Osteocyte (in vitro differentiated cells): ENCODE data around the gene TTF2. TPM values are rescaled to one million over a fixed set of nuclear protein-coding genes. Genes with fewer than 3 reads are reported as not detected.

ENCODE experiments used
- DNase-seq: peaks from one replicate; pipeline ENCODE4 v3.0.0; 2021; ENCODE audit warnings: mixed read lengths; ENCODE audit not compliant: unreplicated experiment; ENCODE audit errors: extremely low spot score
- H3K27ac Mint-ChIP-seq: one replicate; pipeline ENCODE4 v1.8.0; 2021; ENCODE audit warnings: mild to moderate bottlenecking, mixed read lengths; ENCODE audit not compliant: unreplicated experiment
- H3K27me3 Mint-ChIP-seq: one replicate; pipeline ENCODE4 v1.8.0; 2021; ENCODE audit warnings: mixed read lengths; ENCODE audit not compliant: unreplicated experiment
- H3K36me3 Mint-ChIP-seq: one replicate; pipeline ENCODE4 v1.8.0; 2021; ENCODE audit warnings: mixed read lengths; ENCODE audit not compliant: unreplicated experiment
- H3K4me1 Mint-ChIP-seq: one replicate; pipeline ENCODE4 v1.8.0; 2021; ENCODE audit warnings: mixed read lengths; ENCODE audit not compliant: unreplicated experiment
- H3K4me3 Mint-ChIP-seq: one replicate; pipeline ENCODE4 v1.8.0; 2021; ENCODE audit warnings: mild to moderate bottlenecking, moderate library complexity, mixed read lengths; ENCODE audit not compliant: unreplicated experiment
- H3K9me3 Mint-ChIP-seq: one replicate; pipeline ENCODE4 v1.8.0; 2021; ENCODE audit warnings: mixed read lengths; ENCODE audit not compliant: unreplicated experiment
- total RNA-seq: library from RNA; stranded (reverse); gene quantifications from 2 replicates; pipeline ENCODE4 v1.2.1, GENCODE V29; 2021
- TF ChIP-seq, protein P1 (sequence below): fragments of 200-600 bp; sonication (generic); IDR thresholded peaks from 2 replicates; pipeline ENCODE4 v1.5.0; 2021; ENCODE audit warnings: antibody characterized with exemption, mild to moderate bottlenecking, moderate library complexity

TTF2 gene
- total RNA-seq, 1 donor from 2014 or later, result 17.4 TPM

GRCh38 chr1:117104986-117105385 lies 44.9 kb downstream of the TTF2 start:
- TF ChIP-seq, protein P1, sequence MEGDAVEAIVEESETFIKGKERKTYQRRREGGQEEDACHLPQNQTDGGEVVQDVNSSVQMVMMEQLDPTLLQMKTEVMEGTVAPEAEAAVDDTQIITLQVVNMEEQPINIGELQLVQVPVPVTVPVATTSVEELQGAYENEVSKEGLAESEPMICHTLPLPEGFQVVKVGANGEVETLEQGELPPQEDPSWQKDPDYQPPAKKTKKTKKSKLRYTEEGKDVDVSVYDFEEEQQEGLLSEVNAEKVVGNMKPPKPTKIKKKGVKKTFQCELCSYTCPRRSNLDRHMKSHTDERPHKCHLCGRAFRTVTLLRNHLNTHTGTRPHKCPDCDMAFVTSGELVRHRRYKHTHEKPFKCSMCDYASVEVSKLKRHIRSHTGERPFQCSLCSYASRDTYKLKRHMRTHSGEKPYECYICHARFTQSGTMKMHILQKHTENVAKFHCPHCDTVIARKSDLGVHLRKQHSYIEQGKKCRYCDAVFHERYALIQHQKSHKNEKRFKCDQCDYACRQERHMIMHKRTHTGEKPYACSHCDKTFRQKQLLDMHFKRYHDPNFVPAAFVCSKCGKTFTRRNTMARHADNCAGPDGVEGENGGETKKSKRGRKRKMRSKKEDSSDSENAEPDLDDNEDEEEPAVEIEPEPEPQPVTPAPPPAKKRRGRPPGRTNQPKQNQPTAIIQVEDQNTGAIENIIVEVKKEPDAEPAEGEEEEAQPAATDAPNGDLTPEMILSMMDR, result no peak
- H3K4me1 Mint-ChIP-seq, result no peaks in the 10 kb centered on the region
- H3K27ac Mint-ChIP-seq, result no peak overlapping the region
- no peak overlapping the region for H3K4me3 Mint-ChIP-seq
- peaks cover 22% of the 10 kb centered on the region for H3K36me3 Mint-ChIP-seq
- no peaks in the 10 kb centered on the region for H3K9me3 Mint-ChIP-seq
- DNase-seq, result no peak
- no peaks in the 10 kb centered on the region for H3K27me3 Mint-ChIP-seq

GRCh38 chr1:117105722-117106121 lies 45.6 kb downstream of the TTF2 start:
- TF ChIP-seq, protein P1, result no peak
- DNase-seq, result no peak
- Mint-ChIP-seq H3K4me3 (no peak overlapping the region), H3K36me3 (peaks cover 22% of the 10 kb centered on the region), H3K27me3 (no peaks in the 10 kb centered on the region), H3K27ac (no peak overlapping the region), H3K9me3 (no peaks in the 10 kb centered on the region), H3K4me1 (no peaks in the 10 kb centered on the region)

GRCh38 chr1:117106478-117106877 lies 46.4 kb downstream of the TTF2 start:
- no peaks in the 10 kb centered on the region for H3K27me3 Mint-ChIP-seq
- H3K36me3 Mint-ChIP-seq, result peaks cover 24% of the 10 kb centered on the region
- DNase-seq, result no peak
- H3K4me3 Mint-ChIP-seq, result no peak overlapping the region
- TF ChIP-seq, protein P1, result no peak
- no peaks in the 10 kb centered on the region for H3K9me3 Mint-ChIP-seq
- no peaks in the 10 kb centered on the region for H3K4me1 Mint-ChIP-seq
- no peak overlapping the region for H3K27ac Mint-ChIP-seq

DNA sequence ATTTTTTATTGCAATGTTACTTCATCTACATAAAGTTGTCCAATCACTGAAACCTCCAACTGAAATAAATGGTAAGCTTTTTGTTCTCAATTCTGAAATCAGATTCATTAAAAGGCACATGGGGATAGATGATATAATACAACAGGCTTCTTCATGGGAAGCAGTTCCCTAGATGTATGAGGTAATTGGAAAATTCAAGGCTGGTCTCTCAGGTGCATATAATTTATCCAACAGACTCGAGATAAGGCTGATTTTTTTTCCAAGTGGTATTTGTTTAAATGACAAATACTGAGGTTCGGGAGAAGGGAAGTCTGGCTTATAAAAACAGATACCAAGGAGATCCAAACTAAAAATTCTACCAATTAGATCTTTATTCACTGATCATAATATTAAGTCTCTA lies 47.2 kb downstream of the TTF2 start:
- TF ChIP-seq, protein P1, result no peak
- H3K4me1 Mint-ChIP-seq, result no peaks in the 10 kb centered on the region
- no peak for DNase-seq
- H3K27ac Mint-ChIP-seq, result no peak overlapping the region
- H3K27me3 Mint-ChIP-seq, result no peaks in the 10 kb centered on the region
- H3K36me3 Mint-ChIP-seq, result peaks cover 23% of the 10 kb centered on the region
- H3K4me3 Mint-ChIP-seq, result no peak overlapping the region
- H3K9me3 Mint-ChIP-seq, result no peaks in the 10 kb centered on the region

DNA sequence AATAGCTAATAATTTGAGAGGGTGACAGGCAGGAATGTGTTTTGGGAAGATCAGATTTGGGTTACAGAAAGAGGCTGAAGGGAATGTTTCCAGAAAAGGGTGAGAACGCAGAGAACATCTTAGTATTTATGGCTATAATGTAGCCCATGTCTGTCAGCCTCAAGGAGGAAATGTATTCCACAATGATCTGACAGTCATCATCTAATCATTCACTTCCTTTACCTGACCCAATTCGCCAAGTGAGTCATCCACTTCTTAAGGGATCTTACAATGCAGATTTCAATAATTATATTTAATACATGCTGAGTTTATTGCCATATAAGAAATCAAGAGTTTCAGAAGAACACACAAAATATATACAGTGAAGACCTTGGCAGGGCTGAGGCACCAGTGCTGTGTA lies 50.6 kb downstream of the TTF2 start:
- peaks cover 27% of the 10 kb centered on the region for H3K36me3 Mint-ChIP-seq
- H3K9me3 Mint-ChIP-seq, result no peaks in the 10 kb centered on the region
- H3K27ac Mint-ChIP-seq, result no peak overlapping the region
- peaks cover under 1% of the 10 kb centered on the region for H3K4me1 Mint-ChIP-seq
- DNase-seq, result no peak
- TF ChIP-seq, protein P1, result no peak
- H3K27me3 Mint-ChIP-seq, result no peaks in the 10 kb centered on the region
- H3K4me3 Mint-ChIP-seq, result no peak overlapping the region
